GM23338 (cell line): ENCODE measurements around the gene ZNF740. TPM values are rescaled to one million over a fixed set of nuclear protein-coding genes. Genes with fewer than 3 reads are reported as not detected.

ENCODE experiments used
- ATAC-seq: fragments of 200-7000 bp; cut with Tn5 transposase; 3 replicates; pipeline ENCODE4 v1.9.1; 2020
- DNase-seq: peaks from one replicate; pipeline ENCODE4 v3.0.0-alpha.2; 2015; ENCODE audit warnings: low spot score
- H2AFZ ChIP-seq: fragments of 200-600 bp; sonication (generic); 2 replicates; pipeline ENCODE4 v1.8.0; 2016; ENCODE audit warnings: antibody characterized with exemption, mild to moderate bottlenecking, moderate library complexity
- H3F3A ChIP-seq: fragments of 200-600 bp; sonication (generic); replicated peaks from 2 replicates; pipeline ENCODE4 v1.8.0; 2017; ENCODE audit warnings: antibody characterized with exemption, mixed run types, low read depth
- H3K27ac ChIP-seq: fragments of 200-600 bp; sonication (generic); 2 replicates; pipeline ENCODE4 v1.6.1; 2016; ENCODE audit warnings: low read depth
- H3K27me3 ChIP-seq: fragments of 200-600 bp; sonication (generic); 2 replicates; pipeline ENCODE4 v1.8.0; 2016; ENCODE audit warnings: mild to moderate bottlenecking, mixed run types, moderate library complexity; ENCODE audit not compliant: insufficient read depth
- H3K36me3 ChIP-seq: fragments of 200-600 bp; sonication (generic); 2 replicates; pipeline ENCODE4 v1.8.0; 2016; ENCODE audit warnings: mild to moderate bottlenecking; ENCODE audit not compliant: insufficient read depth
- H3K4me1 ChIP-seq: fragments of 200-600 bp; sonication (generic); 2 replicates; pipeline ENCODE4 v1.8.0; 2016; ENCODE audit warnings: mild to moderate bottlenecking, moderate library complexity; ENCODE audit not compliant: insufficient read depth
- H3K4me2 ChIP-seq: fragments of 200-600 bp; sonication (generic); 2 replicates; pipeline ENCODE4 v1.7.1; 2017; ENCODE audit warnings: mixed run types
- H3K4me3 ChIP-seq: fragments of 200-600 bp; sonication (generic); 2 replicates; pipeline ENCODE4 v1.6.1; 2016; ENCODE audit warnings: mixed run types
- H3K79me2 ChIP-seq: fragments of 200-600 bp; sonication (generic); replicated peaks from 2 replicates; pipeline ENCODE4 v1.8.0; 2017; ENCODE audit warnings: mild to moderate bottlenecking; ENCODE audit not compliant: insufficient read depth
- H3K9me2 ChIP-seq: fragments of 200-600 bp; sonication (generic); 2 replicates; pipeline ENCODE4 v1.8.0; 2017; ENCODE audit not compliant: insufficient read depth
- H4K20me1 ChIP-seq: fragments of 200-600 bp; sonication (generic); replicated peaks from 2 replicates; pipeline ENCODE4 v1.8.0; 2017; ENCODE audit warnings: mild to moderate bottlenecking; ENCODE audit not compliant: insufficient read depth
- H3K27ac Mint-ChIP-seq: 2 replicates; pipeline ENCODE4 v1.8.0; 2020; ENCODE audit warnings: inconsistent platforms, mild to moderate bottlenecking, moderate library complexity, mixed read lengths
- H3K27me3 Mint-ChIP-seq: 3 replicates; pipeline ENCODE4 v1.8.0; 2022; ENCODE audit warnings: low read depth, mild to moderate bottlenecking, moderate library complexity, mixed read lengths, inconsistent platforms; ENCODE audit not compliant: insufficient read depth, poor library complexity
- H3K36me3 Mint-ChIP-seq: 3 replicates; pipeline ENCODE4 v1.8.0; 2021; ENCODE audit warnings: low read depth, mild to moderate bottlenecking, inconsistent platforms, moderate library complexity, mixed read lengths
- H3K4me1 Mint-ChIP-seq: 3 replicates; pipeline ENCODE4 v1.8.0; 2020; ENCODE audit warnings: mild to moderate bottlenecking, inconsistent platforms, mixed read lengths
- H3K4me3 Mint-ChIP-seq: 3 replicates; pipeline ENCODE4 v1.8.0; 2021; ENCODE audit warnings: moderate library complexity, mild to moderate bottlenecking, inconsistent platforms, mixed read lengths
- H3K9me3 Mint-ChIP-seq: 3 replicates; pipeline ENCODE4 v1.8.0; 2020; ENCODE audit warnings: moderate library complexity, mild to moderate bottlenecking, inconsistent platforms, mixed read lengths
- CREB1 ChIP-seq: fragments of 250-450 bp; sonication (Bioruptor Pico); IDR thresholded peaks from 2 replicates; pipeline ENCODE4 v1.5.0; 2020; ENCODE audit warnings: low read depth, mild to moderate bottlenecking, moderate library complexity
- EZH2 ChIP-seq: fragments of 200-600 bp; sonication (generic); IDR thresholded peaks from one replicate; pipeline ENCODE4 v1.8.0; 2017; ENCODE audit warnings: antibody characterized with exemption, mild to moderate bottlenecking, low read depth; ENCODE audit not compliant: unreplicated experiment
- EZH2phosphoT487 ChIP-seq: fragments of 200-600 bp; sonication (generic); IDR thresholded peaks from one replicate; pipeline ENCODE4 v1.8.1; 2018; ENCODE audit warnings: antibody characterized with exemption; ENCODE audit not compliant: unreplicated experiment
- JUNB ChIP-seq: IDR thresholded peaks from one replicate; pipeline ENCODE4 v1.6.1; 2016; ENCODE audit warnings: antibody characterized with exemption; ENCODE audit not compliant: unreplicated experiment
- NANOG ChIP-seq: IDR thresholded peaks from 2 replicates; pipeline ENCODE4 v1.6.1; 2016; ENCODE audit warnings: antibody characterized with exemption, borderline replicate concordance
- POLR2AphosphoS5 ChIP-seq: IDR thresholded peaks from 2 replicates; pipeline ENCODE4 v1.6.1; 2016; ENCODE audit warnings: antibody characterized with exemption, low read depth
- STAT1 ChIP-seq: IDR thresholded peaks from one replicate; pipeline ENCODE4 v1.6.1; 2016; ENCODE audit warnings: antibody characterized with exemption; ENCODE audit not compliant: unreplicated experiment
- ZNF114 ChIP-seq: fragments of 250-450 bp; sonication (Bioruptor Pico); IDR thresholded peaks from 2 replicates; pipeline ENCODE4 v1.5.0; 2020; ENCODE audit warnings: mild to moderate bottlenecking, moderate library complexity
- ZNF331 ChIP-seq: fragments of 250-450 bp; sonication (Bioruptor Pico); IDR thresholded peaks from 2 replicates; pipeline ENCODE4 v1.5.0; 2020; ENCODE audit warnings: low read depth, mild to moderate bottlenecking, moderate library complexity
- polyA plus RNA-seq: library from polyadenylated mRNA; unstranded; fragments of >200 nt; fragmentation: Nextera tagmentation; extraction: Ambion mirVana; gene quantifications from 2 replicates; pipeline ENCODE4 v1.2.1, GENCODE V29; 2016
- total RNA-seq: library from RNA; depleted of rRNA; stranded (reverse); fragments of >200 nt; shearing (Covaris generic); gene quantifications from 2 replicates; pipeline ENCODE4 v1.2.3, GENCODE V29; 2014
- TF ChIP-seq, protein P1 (sequence below): IDR thresholded peaks from 2 replicates; pipeline ENCODE4 v1.6.1; 2016; ENCODE audit warnings: antibody characterized with exemption
- TF ChIP-seq, protein P2 (sequence below), 2 experiments: fragments of 200-600 bp in 1 of 2; sonication (generic) in 1 of 2; conservative IDR thresholded peaks; 2 replicates each; pipeline versions ENCODE4 v1.5.1 to v1.6.1; 2016 to 2017; ENCODE audit warnings: antibody characterized with exemption in 2 of 2, low read depth in 2 of 2, mild to moderate bottlenecking in 2 of 2, moderate library complexity in 1 of 2
- TF ChIP-seq, protein P3 (sequence below): fragments of 250-450 bp; sonication (Bioruptor Pico); IDR thresholded peaks from 2 replicates; pipeline ENCODE4 v1.5.0; 2020; ENCODE audit warnings: mild to moderate bottlenecking, moderate library complexity
- TF ChIP-seq, protein P4 (sequence below): IDR thresholded peaks from one replicate; pipeline ENCODE4 v1.6.1; 2018; ENCODE audit warnings: antibody characterized with exemption; ENCODE audit not compliant: unreplicated experiment

Gene ZNF740
- total and polyA plus RNA-seq, 2 experiments from 2014 or later: 2.6 to 13.0 TPM

DNA sequence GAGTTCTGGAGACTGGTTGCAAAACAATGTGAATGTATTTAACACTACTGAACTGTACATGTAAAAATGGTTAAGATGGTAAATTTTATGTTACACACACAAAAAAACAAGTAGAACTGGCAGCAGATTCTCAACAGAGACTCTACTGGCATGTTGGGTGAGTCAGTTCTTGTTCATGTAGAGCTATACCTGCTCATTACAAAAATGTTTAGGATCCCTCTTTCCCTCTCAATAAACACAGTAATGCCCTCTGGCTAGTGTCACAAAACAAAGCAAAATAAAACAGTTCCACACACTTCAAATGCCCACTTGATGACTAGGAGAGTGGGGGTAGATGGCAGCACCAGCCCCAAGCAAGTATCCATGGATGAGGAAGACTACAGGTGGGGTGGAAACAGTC is 13.7 kb upstream of the ZNF740 start:
- ATAC-seq (no peak), DNase-seq (no peak)
- Histone ChIP-seq H3F3A (no peaks in the 10 kb centered on the region), H3K4me2 (no peak overlapping the region), H3K36me3 (no peaks in the 10 kb centered on the region), H4K20me1 (no peaks in the 10 kb centered on the region; the same call in none of the 2 replicates), H3K27me3 (peaks cover 37% of the 10 kb centered on the region), H3K79me2 (no peaks in the 10 kb centered on the region), H2AFZ (no peak overlapping the region), H3K4me1 (no peaks in the 10 kb centered on the region), H3K4me3 (no peak overlapping the region), H3K9me2 (no peaks in the 10 kb centered on the region), H3K27ac (no peak overlapping the region)
- no peaks in the 10 kb centered on the region for H3K9me3 Mint-ChIP-seq
- H3K4me3 Mint-ChIP-seq: no peak overlapping the region
- TF ChIP-seq ZNF114 (CRISPR knock-in tag) (no peak), ZNF331 (CRISPR knock-in tag) (no peak), NANOG (no peak), JUNB (no peak), STAT1 (no peak), EZH2 (no peak), CREB1 (CRISPR knock-in tag) (no peak), EZH2phosphoT487 (no peak), POLR2AphosphoS5 (no peak)
- TF ChIP-seq, protein P1, sequence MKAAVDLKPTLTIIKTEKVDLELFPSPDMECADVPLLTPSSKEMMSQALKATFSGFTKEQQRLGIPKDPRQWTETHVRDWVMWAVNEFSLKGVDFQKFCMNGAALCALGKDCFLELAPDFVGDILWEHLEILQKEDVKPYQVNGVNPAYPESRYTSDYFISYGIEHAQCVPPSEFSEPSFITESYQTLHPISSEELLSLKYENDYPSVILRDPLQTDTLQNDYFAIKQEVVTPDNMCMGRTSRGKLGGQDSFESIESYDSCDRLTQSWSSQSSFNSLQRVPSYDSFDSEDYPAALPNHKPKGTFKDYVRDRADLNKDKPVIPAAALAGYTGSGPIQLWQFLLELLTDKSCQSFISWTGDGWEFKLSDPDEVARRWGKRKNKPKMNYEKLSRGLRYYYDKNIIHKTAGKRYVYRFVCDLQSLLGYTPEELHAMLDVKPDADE: no peak
- TF ChIP-seq, protein P2, sequence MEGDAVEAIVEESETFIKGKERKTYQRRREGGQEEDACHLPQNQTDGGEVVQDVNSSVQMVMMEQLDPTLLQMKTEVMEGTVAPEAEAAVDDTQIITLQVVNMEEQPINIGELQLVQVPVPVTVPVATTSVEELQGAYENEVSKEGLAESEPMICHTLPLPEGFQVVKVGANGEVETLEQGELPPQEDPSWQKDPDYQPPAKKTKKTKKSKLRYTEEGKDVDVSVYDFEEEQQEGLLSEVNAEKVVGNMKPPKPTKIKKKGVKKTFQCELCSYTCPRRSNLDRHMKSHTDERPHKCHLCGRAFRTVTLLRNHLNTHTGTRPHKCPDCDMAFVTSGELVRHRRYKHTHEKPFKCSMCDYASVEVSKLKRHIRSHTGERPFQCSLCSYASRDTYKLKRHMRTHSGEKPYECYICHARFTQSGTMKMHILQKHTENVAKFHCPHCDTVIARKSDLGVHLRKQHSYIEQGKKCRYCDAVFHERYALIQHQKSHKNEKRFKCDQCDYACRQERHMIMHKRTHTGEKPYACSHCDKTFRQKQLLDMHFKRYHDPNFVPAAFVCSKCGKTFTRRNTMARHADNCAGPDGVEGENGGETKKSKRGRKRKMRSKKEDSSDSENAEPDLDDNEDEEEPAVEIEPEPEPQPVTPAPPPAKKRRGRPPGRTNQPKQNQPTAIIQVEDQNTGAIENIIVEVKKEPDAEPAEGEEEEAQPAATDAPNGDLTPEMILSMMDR (conservative IDR thresholded peaks at IDR 0.05; ENCODE audit: low read depth in 2 of 2): no peak
- TF ChIP-seq, protein P3, sequence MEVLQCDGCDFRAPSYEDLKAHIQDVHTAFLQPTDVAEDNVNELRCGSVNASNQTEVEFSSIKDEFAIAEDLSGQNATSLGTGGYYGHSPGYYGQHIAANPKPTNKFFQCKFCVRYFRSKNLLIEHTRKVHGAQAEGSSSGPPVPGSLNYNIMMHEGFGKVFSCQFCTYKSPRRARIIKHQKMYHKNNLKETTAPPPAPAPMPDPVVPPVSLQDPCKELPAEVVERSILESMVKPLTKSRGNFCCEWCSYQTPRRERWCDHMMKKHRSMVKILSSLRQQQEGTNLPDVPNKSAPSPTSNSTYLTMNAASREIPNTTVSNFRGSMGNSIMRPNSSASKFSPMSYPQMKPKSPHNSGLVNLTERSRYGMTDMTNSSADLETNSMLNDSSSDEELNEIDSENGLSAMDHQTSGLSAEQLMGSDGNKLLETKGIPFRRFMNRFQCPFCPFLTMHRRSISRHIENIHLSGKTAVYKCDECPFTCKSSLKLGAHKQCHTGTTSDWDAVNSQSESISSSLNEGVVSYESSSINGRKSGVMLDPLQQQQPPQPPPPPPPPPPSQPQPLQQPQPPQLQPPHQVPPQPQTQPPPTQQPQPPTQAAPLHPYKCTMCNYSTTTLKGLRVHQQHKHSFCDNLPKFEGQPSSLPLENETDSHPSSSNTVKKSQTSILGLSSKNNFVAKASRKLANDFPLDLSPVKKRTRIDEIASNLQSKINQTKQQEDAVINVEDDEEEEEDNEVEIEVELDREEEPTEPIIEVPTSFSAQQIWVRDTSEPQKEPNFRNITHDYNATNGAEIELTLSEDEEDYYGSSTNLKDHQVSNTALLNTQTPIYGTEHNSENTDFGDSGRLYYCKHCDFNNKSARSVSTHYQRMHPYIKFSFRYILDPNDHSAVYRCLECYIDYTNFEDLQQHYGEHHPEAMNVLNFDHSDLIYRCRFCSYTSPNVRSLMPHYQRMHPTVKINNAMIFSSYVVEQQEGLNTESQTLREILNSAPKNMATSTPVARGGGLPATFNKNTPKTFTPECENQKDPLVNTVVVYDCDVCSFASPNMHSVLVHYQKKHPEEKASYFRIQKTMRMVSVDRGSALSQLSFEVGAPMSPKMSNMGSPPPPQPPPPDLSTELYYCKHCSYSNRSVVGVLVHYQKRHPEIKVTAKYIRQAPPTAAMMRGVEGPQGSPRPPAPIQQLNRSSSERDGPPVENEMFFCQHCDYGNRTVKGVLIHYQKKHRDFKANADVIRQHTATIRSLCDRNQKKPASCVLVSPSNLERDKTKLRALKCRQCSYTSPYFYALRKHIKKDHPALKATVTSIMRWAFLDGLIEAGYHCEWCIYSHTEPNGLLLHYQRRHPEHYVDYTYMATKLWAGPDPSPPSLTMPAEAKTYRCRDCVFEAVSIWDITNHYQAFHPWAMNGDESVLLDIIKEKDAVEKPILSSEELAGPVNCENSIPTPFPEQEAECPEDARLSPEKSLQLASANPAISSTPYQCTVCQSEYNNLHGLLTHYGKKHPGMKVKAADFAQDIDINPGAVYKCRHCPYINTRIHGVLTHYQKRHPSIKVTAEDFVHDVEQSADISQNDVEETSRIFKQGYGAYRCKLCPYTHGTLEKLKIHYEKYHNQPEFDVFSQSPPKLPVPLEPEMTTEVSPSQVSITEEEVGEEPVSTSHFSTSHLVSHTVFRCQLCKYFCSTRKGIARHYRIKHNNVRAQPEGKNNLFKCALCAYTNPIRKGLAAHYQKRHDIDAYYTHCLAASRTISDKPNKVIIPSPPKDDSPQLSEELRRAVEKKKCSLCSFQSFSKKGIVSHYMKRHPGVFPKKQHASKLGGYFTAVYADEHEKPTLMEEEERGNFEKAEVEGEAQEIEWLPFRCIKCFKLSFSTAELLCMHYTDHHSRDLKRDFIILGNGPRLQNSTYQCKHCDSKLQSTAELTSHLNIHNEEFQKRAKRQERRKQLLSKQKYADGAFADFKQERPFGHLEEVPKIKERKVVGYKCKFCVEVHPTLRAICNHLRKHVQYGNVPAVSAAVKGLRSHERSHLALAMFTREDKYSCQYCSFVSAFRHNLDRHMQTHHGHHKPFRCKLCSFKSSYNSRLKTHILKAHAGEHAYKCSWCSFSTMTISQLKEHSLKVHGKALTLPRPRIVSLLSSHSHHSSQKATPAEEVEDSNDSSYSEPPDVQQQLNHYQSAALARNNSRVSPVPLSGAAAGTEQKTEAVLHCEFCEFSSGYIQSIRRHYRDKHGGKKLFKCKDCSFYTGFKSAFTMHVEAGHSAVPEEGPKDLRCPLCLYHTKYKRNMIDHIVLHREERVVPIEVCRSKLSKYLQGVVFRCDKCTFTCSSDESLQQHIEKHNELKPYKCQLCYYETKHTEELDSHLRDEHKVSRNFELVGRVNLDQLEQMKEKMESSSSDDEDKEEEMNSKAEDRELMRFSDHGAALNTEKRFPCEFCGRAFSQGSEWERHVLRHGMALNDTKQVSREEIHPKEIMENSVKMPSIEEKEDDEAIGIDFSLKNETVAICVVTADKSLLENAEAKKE (CRISPR knock-in tag): no peak
- TF ChIP-seq, protein P4, sequence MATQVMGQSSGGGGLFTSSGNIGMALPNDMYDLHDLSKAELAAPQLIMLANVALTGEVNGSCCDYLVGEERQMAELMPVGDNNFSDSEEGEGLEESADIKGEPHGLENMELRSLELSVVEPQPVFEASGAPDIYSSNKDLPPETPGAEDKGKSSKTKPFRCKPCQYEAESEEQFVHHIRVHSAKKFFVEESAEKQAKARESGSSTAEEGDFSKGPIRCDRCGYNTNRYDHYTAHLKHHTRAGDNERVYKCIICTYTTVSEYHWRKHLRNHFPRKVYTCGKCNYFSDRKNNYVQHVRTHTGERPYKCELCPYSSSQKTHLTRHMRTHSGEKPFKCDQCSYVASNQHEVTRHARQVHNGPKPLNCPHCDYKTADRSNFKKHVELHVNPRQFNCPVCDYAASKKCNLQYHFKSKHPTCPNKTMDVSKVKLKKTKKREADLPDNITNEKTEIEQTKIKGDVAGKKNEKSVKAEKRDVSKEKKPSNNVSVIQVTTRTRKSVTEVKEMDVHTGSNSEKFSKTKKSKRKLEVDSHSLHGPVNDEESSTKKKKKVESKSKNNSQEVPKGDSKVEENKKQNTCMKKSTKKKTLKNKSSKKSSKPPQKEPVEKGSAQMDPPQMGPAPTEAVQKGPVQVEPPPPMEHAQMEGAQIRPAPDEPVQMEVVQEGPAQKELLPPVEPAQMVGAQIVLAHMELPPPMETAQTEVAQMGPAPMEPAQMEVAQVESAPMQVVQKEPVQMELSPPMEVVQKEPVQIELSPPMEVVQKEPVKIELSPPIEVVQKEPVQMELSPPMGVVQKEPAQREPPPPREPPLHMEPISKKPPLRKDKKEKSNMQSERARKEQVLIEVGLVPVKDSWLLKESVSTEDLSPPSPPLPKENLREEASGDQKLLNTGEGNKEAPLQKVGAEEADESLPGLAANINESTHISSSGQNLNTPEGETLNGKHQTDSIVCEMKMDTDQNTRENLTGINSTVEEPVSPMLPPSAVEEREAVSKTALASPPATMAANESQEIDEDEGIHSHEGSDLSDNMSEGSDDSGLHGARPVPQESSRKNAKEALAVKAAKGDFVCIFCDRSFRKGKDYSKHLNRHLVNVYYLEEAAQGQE: no peak
- H3K27ac Mint-ChIP-seq: no peak overlapping the region
- peaks cover 22% of the 10 kb centered on the region for H3K27me3 Mint-ChIP-seq
- H3K4me1 Mint-ChIP-seq: peaks cover 10% of the 10 kb centered on the region
- peaks cover under 1% of the 10 kb centered on the region; the same call in 1 of the 3 replicates for H3K36me3 Mint-ChIP-seq
